Right atrium auricular region (tissue), 2 donors: ENCODE measurements around the gene SRRM4. TPM values are rescaled to one million over a fixed set of nuclear protein-coding genes. Genes with fewer than 3 reads are reported as not detected.

Source experiments
- DNase-seq: peaks from one replicate; pipeline ENCODE4 v3.0.0-alpha.2; 2019; ENCODE audit warnings: low spot score
- H3K27ac ChIP-seq, 2 donors: fragments of 200-600 bp; sonication (generic); 1 replicate in 1 of 2; 2 replicates in 1 of 2; pipeline ENCODE4 v1.5.1; 2016 to 2019
- H3K27me3 ChIP-seq, 2 donors: fragments of 200-600 bp; sonication (generic); one replicate each; pipeline versions ENCODE4 v1.5.1 to v1.6.0; 2017 to 2019
- H3K36me3 ChIP-seq: fragments of 200-600 bp; sonication (generic); one replicate; pipeline ENCODE4 v1.5.1; 2016
- H3K4me1 ChIP-seq, 2 donors: fragments of 200-600 bp; sonication (generic); one replicate each; pipeline versions ENCODE4 v1.5.1 to v1.6.0; 2017 to 2019
- H3K4me3 ChIP-seq, 2 donors: fragments of 200-600 bp; sonication (generic); 1 replicate in 1 of 2; 2 replicates in 1 of 2; pipeline ENCODE4 v1.5.1; 2017 to 2019; ENCODE audit warnings: mild to moderate bottlenecking in 1 of 2, moderate library complexity in 1 of 2
- H3K9me3 ChIP-seq, 2 donors: fragments of 200-600 bp; sonication (generic); one replicate each; pipeline ENCODE4 v1.5.1; 2019
- CTCF ChIP-seq, 2 donors: fragments of 200-600 bp; sonication (generic); IDR thresholded peaks; one replicate each; pipeline ENCODE4 v1.5.1; 2019; ENCODE audit warnings: antibody characterized with exemption in 2 of 2
- total RNA-seq, 2 donors: library from RNA; depleted of rRNA; stranded (reverse); fragments of >200 nt; gene quantifications; one replicate each; pipeline ENCODE4 v1.1.0, GENCODE V29; 2016

The SRRM4 gene
- total RNA-seq, 2 donors from 2014 or later: 0.08 TPM; not detected in 1

GRCh38 chr12:119176267-119177055 is 195.1 kb downstream of the SRRM4 start:
- H3K36me3 ChIP-seq: no peaks in the 10 kb centered on the region
- H3K27me3 ChIP-seq: no peaks in the 10 kb centered on the region
- DNase-seq: peak; percentile 98
- H3K27ac ChIP-seq: peak overlapping the region; percentile 97 to 99
- no peaks in the 10 kb centered on the region for H3K9me3 ChIP-seq
- H3K4me1 ChIP-seq: peaks cover 0 to 22% of the 10 kb centered on the region in 2 donors
- peak overlapping the region; percentile 40 to 45 for H3K4me3 ChIP-seq
- TF ChIP-seq CTCF (IDR thresholded peaks at IDR 0.05): no peak

GRCh38 chr12:119177056-119177325 is 195.7 kb downstream of the SRRM4 start:
- Histone ChIP-seq H3K9me3 (no peaks in the 10 kb centered on the region), H3K36me3 (peaks cover 5% of the 10 kb centered on the region), H3K27me3 (no peaks in the 10 kb centered on the region), H3K4me3 (no peak overlapping the region), H3K27ac (peak overlapping the region; percentile 97 to 99), H3K4me1 (peaks cover 0 to 22% of the 10 kb centered on the region in 2 donors)
- TF ChIP-seq CTCF (IDR thresholded peaks at IDR 0.05): no peak
- DNase-seq: no peak

GRCh38 chr12:119177724-119178380 is 196.5 kb downstream of the SRRM4 start:
- peak overlapping the region; percentile 97 to 99 for H3K27ac ChIP-seq
- peaks cover 7% of the 10 kb centered on the region for H3K36me3 ChIP-seq
- no peak for TF ChIP-seq CTCF (IDR thresholded peaks at IDR 0.05)
- no peaks in the 10 kb centered on the region for H3K27me3 ChIP-seq
- no peak overlapping the region for H3K4me3 ChIP-seq
- no peaks in the 10 kb centered on the region for H3K9me3 ChIP-seq
- no peak for DNase-seq
- peaks cover 0 to 30% of the 10 kb centered on the region in 2 donors for H3K4me1 ChIP-seq

GRCh38 chr12:119178544-119179334 is 197.4 kb downstream of the SRRM4 start, which contains the start of gene HSPB8:
TSS of gene HSPB8 (plus strand) at chr12:119178931. CDS start at chr12:119179313, 382 bp downstream.
- no peaks in the 10 kb centered on the region for H3K27me3 ChIP-seq
- peaks cover 7% of the 10 kb centered on the region for H3K36me3 ChIP-seq
- no peak for TF ChIP-seq CTCF (IDR thresholded peaks at IDR 0.05)
- H3K27ac ChIP-seq: peak within 1 kb of the TSS; percentile 97 to 99
- H3K9me3 ChIP-seq: no peaks in the 10 kb centered on the region
- peak within 1 kb of the TSS; percentile 71 to 91 for H3K4me3 ChIP-seq
- peak; percentile 97 for DNase-seq
- H3K4me1 ChIP-seq: peaks cover 0 to 38% of the 10 kb centered on the region in 2 donors

- no peak for DNase-seq
- no peak for TF ChIP-seq CTCF (IDR thresholded peaks at IDR 0.05)
- peaks cover 0 to 46% of the 10 kb centered on the region in 2 donors for H3K4me1 ChIP-seq
Measured at GRCh38 chr12:119179335-119180021, 198.1 kb downstream of the SRRM4 start.

More at GRCh38 chr12:119179335-119180021, 198.1 kb downstream of the SRRM4 start:
- no peaks in the 10 kb centered on the region for H3K9me3 ChIP-seq
- peak overlapping the region; percentile 71 to 91 for H3K4me3 ChIP-seq
- peak overlapping the region; percentile 97 to 99 for H3K27ac ChIP-seq
- peaks cover 7% of the 10 kb centered on the region for H3K36me3 ChIP-seq
- no peaks in the 10 kb centered on the region for H3K27me3 ChIP-seq
